Left ventricle myocardium superior (tissue), 1 donor: ENCODE data around the gene GAK. TPM values are rescaled to one million over a fixed set of nuclear protein-coding genes. Genes with fewer than 3 reads are reported as not detected.
"Not testable (repeated sequence)": the region's sequence is repeated elsewhere in the genome, so short reads cannot be mapped to it uniquely, and the experiment has no call there.

Source experiments
- ATAC-seq: fragments of 200-7000 bp; cut with Tn5 transposase; one replicate; pipeline ENCODE4 v1.9.1; 2020; ENCODE audit warnings: mild to moderate bottlenecking, moderate library complexity
- DNase-seq: peaks from one replicate; pipeline ENCODE4 v3.0.0-alpha.2; 2020
- intact Hi-C: fragments of 100-400 bp; cut with micrococcal nuclease; formaldehyde crosslinking; loops from one replicate; pipeline ENCODE4 v1.11.0; 2022
- total RNA-seq: library from RNA; stranded (reverse); fragmentation: NEBNext Ultra II Directional; extraction: Animal tissue kit (Norgen Biotek cat#: 25700); gene quantifications from one replicate; pipeline ENCODE4 v1.2.1, GENCODE V29; 2021
- donor health status: DM: no; HTN: yes; CAD: no; lungs with severe emphysema.

GAK gene
- total RNA-seq, 1 donor from 2014 or later = 29.7 TPM

DNA sequence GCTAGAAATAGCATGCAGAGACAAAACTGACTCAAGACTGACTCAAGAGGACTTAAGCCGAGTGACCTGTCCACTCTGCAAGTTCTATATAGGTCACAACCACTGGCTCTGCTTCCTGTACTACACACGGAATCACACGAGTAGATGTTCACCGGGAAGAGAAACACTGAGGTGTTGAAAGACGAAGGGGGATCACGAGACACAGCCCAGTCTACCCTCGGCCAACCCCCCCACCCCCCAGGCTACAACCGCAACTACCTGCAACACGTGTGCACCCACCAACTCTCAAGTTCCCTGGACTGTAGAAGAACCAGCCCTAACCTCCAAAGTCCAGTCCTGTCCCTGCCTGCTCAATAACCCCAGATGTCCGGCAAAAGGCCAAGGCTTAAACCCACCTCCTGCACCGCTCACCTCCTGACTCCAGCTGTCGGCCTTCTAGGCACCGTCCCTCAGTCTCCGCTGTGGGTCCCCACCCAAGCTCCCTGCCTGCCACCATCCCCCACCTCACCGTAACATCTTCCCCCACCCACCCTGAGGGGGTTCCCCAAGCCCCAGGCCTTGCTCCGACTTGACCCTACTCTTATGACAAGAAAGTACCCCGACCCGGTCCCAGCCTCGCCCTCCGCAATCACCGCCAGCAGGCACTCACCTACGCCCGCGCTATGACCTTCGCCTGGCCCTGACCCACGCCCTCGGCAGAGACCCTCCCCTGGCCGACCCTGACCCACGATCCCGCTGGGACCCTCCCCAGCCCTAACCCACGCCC is 739 bp downstream of the GAK start:
- intact Hi-C loops = no loop called here
- ATAC-seq (peak; percentile 6), DNase-seq (no peak)

DNA sequence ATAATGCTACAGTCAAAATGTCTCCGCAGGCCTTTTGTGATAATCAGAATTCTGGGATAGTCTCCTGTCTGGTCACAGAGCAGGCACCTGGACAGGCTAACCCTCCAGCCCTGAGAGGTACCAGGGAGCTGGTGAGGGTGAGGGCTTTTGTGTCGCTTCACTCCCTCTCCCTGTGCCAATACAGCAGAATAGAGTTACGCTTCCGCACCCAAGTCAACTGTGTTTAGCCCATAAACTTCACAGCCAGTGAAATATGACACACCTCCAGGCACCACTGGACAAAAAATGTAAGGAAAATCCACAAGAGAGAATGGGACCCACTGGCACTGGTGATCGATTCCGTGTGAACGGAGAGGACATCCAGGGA is 1.3 kb downstream of the GAK start:
- ATAC-seq = no peak
- intact Hi-C loops = no loop called here

DNA sequence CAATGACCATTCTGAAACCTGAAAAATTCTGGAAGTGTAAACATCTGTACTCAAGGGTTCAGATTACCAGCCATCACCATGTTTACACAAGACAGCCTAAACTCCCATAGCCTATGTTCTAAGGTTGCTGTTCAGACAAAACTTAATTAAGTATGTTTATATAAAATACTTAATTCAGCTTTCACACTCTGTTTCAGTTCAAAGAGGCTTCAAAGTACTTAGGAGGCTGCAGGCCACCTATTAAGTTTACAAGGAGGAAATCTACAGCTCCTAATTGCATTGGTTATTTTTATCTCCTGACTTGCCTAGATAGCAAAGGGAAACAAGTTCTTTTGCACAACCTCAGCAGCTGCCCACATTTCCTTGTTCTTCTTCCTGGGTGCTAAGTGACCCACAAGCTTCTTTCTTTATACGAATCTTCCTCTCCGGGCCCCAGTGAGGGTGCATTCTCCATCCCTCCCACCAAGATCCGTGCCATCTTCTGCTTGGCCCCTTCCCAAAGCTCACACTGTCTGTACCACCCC is 2.0 kb downstream of the GAK start:
- ATAC-seq (no peak), DNase-seq (no peak)
- intact Hi-C loops = no loop called here

More for the DNA sequence above, 1.3 kb downstream of the GAK start:
- DNase-seq = no peak

DNA sequence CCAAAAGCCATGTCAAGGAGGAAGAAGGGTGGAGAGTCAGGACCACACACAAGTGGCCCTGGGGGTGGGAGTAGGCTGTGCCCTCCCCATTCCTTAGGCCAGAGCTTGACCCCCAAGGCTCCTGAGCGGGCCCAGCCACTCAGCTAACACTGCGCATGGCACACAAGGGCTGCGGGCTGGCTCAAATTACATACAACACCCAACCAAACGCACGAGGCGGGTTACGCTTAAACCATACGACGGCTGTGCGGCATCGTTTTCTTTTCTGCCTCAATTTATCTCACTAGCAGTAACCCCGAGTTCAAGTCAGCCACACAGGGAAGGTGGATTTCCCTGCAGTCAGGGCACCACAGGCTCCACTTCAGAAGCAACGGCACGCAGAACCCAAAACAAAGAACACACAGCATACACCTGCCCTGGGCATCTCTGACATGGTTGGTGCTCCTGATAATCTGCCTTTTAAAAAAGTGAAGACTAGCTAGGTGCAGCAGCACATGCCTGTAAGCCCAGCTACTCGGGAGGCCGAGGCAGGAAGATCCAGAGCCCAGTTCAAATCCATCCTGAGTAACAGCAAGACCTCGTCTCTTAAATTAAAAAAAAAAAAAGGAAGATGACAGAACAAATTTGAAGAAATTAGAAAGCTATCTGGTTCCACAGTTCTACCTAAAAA is 2.9 kb downstream of the GAK start:
- intact Hi-C loops = no loop called here
- ATAC-seq (no peak), DNase-seq (no peak)

DNA sequence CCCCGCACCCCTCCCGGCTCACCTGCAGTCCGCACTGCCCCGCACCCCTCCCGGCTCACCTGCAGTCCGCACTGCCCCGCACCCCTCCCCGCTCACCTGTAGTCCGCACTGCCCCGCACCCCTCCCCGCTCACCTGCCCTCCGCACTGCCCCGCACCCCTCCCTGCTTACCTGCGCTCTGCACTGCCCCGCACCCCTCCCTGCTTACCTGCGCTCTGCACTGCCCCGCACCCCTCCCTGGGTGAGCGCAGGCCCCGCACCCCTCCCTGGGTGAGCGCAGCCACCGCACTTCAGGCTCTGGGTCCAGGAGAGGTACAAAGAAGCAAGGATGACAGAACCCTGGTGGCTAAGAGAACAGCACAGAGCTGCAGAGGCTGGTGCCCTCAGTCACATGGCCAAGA is 4.5 kb downstream of the GAK start:
- DNase-seq, ATAC-seq, intact Hi-C loops: not testable (repeated sequence)

DNA sequence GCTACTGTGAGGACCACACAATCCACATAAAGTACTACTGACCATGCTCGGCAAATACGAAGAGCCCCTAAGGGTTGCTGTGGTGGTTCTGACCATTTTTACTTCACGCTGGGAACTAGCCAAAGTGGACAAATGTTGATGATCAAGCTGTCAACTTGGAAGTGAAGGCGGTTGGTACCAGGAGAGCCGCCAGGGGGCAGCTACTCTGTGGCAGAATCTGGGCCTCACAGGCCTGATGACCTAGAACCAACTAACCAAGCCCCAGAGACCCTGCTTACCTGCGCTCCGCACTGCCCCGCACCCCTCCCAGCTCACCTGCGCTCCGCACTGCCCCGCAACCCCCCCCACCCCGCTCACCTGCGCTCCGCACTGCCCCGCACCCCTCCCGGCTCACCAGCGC is 5.6 kb downstream of the GAK start:
- no peak for ATAC-seq
- no peak for DNase-seq
- intact Hi-C loops = no loop called here

DNA sequence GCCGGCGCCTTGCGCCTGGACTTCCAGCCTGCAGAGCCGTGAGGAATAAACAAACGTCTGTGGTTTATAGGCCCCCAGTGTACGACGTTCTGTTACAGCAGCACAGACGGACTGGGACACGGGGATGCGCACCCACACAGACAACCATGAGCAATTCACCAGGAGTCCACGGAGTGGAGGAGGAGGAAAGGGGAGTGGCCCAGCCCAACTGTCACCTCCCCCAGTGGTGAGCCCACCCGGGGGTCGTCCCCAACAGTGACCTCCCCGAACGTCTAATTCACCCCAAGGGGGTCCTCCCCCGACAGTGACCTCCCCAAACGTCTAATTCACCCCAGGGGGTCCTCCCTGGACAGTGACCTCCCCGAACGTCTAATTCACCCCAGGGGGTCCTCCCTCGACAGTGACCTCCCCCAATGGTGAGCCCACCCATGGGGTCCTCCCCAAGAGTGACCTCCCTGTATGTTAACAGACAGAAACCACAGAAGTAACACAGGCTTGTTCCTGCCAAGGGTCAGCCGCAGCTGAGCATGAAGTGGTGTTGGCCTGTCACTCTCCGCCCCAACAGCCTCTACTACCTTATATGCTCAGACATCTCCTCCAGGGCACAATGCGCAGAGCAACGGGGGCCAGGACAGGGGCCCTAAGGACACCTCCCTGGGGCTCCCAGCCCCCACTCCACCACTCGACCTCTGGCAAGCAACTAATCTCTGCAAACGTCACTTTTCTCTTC is 6.2 kb downstream of the GAK start:
- no peak for DNase-seq
- intact Hi-C loops = no loop called here
- no peak for ATAC-seq

DNA sequence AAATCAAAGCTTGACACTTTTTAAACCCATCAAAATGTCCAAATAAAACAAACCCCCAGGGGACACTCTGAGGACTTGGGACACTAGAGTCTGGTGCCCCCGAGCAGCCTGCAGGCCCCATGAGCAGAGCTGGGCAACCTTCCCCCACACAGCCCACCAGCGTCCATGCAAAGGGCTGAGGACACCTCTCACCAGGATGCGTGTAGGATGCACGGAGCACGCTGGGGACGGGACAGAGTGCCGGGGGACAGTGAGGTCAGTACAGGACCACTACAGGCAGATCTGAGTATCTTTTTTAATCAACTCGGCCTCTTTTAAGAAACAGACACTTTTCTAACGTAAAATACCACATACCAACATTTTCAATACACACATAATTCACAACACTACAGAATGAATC is 6.9 kb downstream of the GAK start:
- no peak for DNase-seq
- no peak for ATAC-seq
- intact Hi-C loops = no loop called here

DNA sequence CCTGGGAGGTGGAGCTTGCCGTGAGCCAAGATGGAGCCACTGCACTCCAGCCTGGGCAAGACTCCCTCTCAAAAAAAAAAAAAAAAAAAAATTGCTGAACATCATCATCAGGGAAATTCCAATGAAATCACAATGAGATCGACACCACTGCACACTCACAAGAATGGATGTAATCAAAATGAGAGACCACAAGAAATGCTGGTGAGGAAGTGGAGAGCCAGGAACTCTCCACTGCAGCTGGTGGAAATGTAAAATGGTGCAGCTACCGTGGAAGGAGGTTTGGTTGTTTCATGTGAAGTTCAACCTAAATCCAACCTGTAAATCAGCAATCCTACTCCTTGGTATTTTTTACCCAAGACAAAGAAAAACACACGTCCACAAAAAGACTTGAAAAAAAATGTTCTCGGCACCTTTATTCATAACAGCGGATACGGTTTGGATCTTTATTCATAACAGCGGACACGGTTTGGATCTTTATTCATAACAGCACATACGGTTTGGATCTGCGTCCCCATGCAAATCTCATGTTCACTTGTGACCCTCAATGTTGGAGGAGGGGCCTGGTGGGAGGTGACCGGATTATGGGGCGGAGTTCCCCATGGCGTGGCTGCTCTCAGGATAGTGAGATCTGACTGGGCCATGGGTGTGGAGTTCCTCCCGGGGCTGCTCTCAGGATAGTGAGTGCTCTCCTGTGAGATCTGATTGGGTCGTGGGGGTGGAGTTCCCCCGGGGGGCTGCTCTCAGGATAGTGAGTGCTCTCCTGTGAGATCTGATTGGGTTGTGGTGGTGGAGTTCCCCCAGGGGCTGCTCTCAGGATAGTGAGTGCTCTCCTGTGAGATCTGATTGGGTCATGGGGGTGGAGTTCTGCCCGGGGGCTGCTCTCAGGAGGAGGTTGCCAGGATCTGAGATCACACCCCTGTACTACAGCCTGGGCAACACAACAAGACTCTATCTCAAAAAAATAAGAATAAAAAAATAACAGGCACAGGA is 7.7 kb downstream of the GAK start:
- intact Hi-C loops = no loop called here
- ATAC-seq = peak; percentile 57
- DNase-seq = no peak

DNA sequence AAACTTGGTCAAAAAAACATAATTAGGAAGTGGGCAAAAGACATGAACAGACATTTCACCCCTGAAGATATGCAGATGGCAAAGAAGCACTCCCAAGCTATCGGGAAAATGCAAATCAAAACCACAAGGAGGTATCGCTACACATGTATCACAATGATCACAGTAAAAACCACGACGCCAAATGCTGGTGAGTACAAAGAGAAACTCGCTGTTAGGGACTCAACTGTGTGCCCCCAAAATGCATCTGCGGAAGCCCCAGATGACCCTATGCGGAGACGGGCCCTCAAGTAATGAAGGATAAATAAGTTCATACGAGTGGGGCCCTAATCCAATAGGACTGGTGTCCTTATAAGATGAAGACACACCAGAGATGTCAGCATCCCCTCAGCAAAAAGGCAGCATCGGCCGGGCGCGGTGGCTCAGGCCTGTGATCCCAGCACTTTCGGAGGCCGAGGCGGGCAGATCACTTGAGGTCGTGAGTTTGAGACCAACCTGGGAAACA is 10.2 kb downstream of the GAK start:
- DNase-seq (no peak), ATAC-seq (no peak)
- intact Hi-C loops = no loop called here

DNA sequence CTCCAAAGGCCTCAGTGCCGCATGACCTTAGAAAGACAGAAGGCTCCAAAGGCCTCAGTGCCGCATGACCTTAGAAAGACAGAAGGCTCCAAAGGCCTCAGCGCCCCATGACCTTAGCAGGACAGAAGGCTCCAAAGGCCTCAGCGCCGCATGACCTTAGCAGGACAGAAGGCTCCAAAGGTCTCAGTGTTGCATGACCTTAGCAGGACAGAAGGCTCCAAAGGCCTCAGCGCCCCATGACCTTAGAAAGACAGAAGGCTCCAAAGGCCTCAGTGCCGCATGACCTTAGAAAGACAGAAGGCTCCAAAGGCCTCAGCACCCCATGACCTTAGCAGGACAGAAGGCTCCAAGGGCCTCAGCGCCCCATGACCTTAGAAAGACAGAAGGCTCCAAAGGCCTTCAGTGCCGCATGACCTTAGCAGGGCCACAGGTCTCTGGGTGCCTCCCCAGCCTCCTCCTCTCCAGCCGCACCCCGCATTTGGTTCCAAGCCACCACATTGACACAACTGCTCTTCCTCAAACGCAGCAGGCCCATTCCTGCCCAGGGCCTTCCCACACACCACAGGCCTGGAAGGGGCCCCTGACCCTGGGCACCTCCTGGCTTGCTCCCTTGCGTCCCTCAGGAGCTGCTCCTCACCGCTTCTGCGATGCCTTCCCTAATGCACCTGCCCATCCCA is 13.0 kb downstream of the GAK start:
- intact Hi-C loops, ATAC-seq, DNase-seq: not testable (repeated sequence)

DNA sequence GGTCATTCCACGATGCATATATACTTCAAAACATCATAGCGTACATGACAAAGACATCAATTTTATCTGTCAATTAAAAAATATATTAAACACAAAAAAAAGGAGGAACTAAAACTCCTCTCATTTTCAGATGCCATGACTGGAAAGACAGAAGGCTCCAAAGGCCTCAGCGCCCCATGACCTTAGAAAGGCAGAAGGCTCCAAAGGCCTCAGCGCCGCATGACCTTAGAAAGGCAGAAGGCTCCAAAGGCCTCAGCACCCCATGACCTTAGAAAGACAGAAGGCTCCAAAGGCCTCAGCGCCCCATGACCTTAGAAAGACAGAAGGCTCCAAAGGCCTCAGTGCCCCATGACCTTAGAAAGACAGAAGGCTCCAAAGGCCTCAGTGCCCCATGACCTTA is 13.5 kb downstream of the GAK start:
- intact Hi-C loops, DNase-seq, ATAC-seq: not testable (repeated sequence)

DNA sequence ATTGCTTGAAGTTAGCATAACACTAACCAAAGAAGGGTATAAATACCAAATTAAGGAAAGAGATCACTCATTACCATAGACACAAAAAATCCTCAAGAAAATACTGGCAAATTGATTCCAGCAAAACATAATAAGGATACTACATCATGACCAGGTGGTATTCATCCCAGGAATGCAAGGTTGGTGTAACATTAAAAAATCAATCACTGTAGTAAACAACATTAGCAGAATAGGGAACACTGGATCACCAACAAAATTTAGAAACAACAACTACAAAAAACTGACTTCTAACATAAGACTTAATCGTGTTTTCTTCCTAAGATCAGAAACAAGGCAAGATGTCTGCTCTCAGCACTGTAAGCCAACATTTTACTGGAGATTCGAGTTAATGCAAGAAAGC is 14.1 kb downstream of the GAK start:
- intact Hi-C loops = no loop called here
- DNase-seq (no peak), ATAC-seq (no peak)

DNA sequence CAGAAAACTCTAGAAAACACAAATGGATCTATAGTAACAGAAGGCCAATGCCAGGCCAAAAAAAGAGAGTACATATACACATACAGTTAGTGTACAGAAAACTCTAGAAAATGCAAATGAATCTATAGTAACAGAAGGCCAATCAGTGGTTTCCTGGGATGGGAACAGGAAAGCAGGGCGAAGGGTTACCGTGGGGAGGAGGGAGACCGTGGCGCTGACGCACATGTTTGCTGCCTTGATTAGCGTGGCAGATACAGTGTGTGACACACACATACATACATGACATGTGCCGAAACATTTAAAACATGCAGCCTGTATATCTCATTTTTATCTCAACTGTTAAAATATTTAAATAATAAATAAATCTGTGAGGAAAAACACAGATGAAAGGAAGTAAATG is 14.7 kb downstream of the GAK start:
- DNase-seq = no peak
- no peak for ATAC-seq
- intact Hi-C loops = no loop called here

DNA sequence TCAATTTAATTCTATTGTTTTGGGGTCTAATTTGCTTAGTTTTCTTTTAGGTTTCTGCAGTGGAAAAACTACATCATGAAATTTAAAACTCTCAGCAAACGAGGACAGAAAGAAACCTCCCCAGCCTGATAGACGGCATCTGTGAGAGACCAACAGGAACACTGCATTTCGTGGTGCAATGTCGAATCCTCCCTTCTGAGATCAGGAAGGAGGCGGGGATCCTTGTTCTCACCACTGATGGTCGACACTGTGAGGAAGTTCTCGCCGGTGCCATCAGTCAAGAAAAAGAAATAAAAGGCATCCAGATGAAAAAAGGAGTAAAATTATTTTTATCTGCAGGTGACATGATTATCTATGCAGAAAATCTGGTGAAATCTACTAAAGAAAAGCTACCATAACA is 16.5 kb downstream of the GAK start:
- ATAC-seq (no peak), DNase-seq (no peak)
- intact Hi-C loops = no loop called here

DNA sequence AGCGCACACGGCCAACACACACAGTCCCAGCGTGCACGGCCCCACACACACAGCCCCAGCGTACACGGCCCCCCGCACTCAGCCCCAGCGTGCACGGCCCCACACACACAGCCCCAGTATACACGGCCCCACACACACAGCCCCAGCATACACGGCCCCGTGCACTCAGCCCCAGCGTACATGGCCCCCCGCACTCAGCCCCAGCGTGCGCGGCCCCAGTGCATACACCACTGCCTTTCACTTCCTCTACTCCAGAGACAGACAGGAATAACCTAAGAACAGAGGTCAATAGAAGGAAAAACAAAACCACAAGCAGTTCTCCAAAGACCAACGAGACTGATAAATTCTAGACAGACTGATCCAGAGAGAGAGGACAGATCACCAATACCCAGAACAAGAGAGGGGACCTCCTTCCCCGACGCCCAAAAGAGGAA is 17.1 kb downstream of the GAK start:
- intact Hi-C loops = no loop called here
- ATAC-seq (peak; percentile 19), DNase-seq (no peak)

DNA sequence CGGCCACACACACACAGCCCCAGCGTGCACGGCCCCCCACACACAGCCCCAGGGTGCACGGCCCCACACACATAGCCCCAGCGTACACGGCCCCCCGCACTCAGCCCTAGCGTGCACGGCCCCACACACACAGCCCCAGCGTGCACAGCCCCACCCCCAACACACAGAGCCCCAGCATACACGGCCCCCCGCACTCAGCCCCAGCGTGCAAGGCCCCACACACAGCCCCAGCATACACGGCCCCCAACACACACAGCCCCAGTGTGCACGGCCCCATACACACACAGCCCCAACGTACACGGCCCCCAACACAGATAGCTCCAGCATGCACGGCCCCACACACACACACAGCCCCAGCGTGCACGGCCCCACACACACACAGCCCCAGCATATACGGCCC is 17.6 kb downstream of the GAK start:
- intact Hi-C loops = no loop called here

DNA sequence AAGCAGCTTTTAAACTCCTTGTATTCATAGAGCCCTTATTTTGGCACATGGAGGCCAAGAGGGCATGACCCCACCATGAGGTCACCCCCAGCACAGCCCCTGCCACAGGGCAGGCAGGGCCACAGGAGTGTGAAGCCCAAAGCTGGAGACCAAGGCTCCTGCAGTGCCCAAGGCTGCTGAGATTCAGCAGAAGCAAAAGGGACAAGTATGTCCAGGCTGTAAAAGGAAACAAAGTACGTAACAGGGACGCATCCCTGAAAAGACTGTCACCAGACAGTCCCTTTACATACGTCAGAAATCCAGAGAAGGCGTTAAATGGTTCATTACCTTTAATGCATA is 18.9 kb downstream of the GAK start:
- intact Hi-C loops = no loop called here
- DNase-seq (no peak), ATAC-seq (no peak)

More for the DNA sequence above, 17.6 kb downstream of the GAK start:
- DNase-seq (no peak), ATAC-seq (no peak)
